Vagina (tissue), 2 donors: ENCODE measurements around the gene C9orf153. TPM values are rescaled to one million over a fixed set of nuclear protein-coding genes. Genes with fewer than 3 reads are reported as not detected.

ENCODE experiments used
- DNase-seq, 2 donors: peaks; one replicate each; pipeline ENCODE4 v3.0.0-alpha.2; 2017; ENCODE audit errors: extremely low spot score in 2 of 2
- H3K27ac ChIP-seq: fragments of 200-600 bp; sonication (generic); one replicate; pipeline ENCODE4 v1.5.1; 2019
- H3K27me3 ChIP-seq: fragments of 200-600 bp; sonication (generic); one replicate; pipeline ENCODE4 v1.5.1; 2019
- H3K36me3 ChIP-seq, 2 donors: fragments of 200-600 bp; sonication (generic); one replicate each; pipeline ENCODE4 v1.5.1; 2017 to 2019
- H3K4me1 ChIP-seq: fragments of 200-600 bp; sonication (generic); one replicate; pipeline ENCODE4 v1.5.1; 2019
- H3K4me3 ChIP-seq, 2 donors: fragments of 200-600 bp; sonication (generic); 1 replicate in 1 of 2; 2 replicates in 1 of 2; pipeline ENCODE4 v1.5.1; 2016 to 2019
- H3K9me3 ChIP-seq: fragments of 200-600 bp; sonication (generic); one replicate; pipeline ENCODE4 v1.5.1; 2019
- POLR2A ChIP-seq, 2 donors: fragments of 450-650 bp; IDR thresholded peaks; one replicate each; pipeline ENCODE4 v1.6.1; 2017; ENCODE audit warnings: antibody characterized with exemption in 2 of 2, mild to moderate bottlenecking in 2 of 2, moderate library complexity in 2 of 2
- POLR2AphosphoS5 ChIP-seq, 2 donors: sonication (generic); formaldehyde crosslinking; IDR thresholded peaks; one replicate each; pipeline ENCODE4 v1.9.0; 2017; ENCODE audit warnings: antibody characterized with exemption in 2 of 2, mild to moderate bottlenecking in 2 of 2, low read depth in 1 of 2; ENCODE audit not compliant: insufficient read depth in 1 of 2
- intact Hi-C: fragments of 100-400 bp; cut with DNase I; formaldehyde crosslinking; loops from one replicate; pipeline ENCODE4 v1.15.1; 2023
- total RNA-seq: library from RNA; depleted of rRNA; stranded (reverse); fragments of >200 nt; gene quantifications from one replicate; pipeline ENCODE4 v1.2.3, GENCODE V29; 2016
- TF ChIP-seq, protein P1 (sequence below), 3 experiments: fragments of 450-650 bp in 2 of 3; fragments of 200-600 bp in 1 of 3; sonication (generic) in 1 of 3; IDR thresholded peaks; one replicate each; pipeline ENCODE4 v1.5.1; 2017 to 2019; ENCODE audit warnings: antibody characterized with exemption in 3 of 3, mild to moderate bottlenecking in 2 of 3, moderate library complexity in 2 of 3

C9orf153 gene
- total RNA-seq, 1 donor from 2014 or later = not detected

DNA sequence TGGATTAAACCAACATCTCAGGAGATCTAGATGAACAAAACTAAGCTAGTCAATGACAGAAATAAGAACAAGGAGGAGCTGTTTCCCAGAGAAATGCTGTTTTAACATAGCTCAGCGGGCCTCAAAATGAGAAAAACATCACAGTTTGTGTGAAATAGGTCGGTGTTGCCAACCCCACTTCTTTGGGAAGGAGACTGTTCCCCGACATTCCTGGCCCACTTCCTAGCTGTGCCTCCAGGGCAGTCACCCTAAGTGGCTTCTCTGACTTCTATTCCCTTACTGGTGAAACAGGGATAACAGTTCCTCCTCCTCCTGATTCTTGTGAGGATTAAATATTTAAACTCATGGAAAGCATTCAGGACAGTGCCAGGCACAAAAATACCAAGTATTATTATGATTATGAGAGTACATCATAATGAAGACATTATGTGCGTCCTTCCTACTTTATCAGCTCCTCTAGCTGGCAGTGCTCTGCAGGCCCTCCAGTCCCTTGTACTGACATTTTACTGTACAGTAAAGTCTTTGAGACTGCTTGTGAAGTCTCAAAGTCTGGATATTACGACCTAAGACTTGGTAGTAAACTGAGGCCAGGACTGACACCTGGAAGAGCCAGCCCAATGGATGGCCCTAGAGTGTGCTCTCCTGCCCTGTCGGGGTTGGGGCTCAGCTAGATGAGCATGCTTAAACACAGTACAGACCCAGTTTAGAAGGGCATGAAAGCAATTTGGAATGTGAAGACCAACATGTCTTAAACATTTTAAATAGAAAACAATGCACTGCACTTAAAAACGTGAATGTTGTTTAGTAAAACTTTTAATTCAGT, 15.6 kb upstream of the C9orf153 start:
- peaks cover 0 to 32% of the 10 kb centered on the region in 2 donors for H3K36me3 ChIP-seq
- no peak overlapping the region for H3K4me3 ChIP-seq
- H3K9me3 ChIP-seq = no peaks in the 10 kb centered on the region
- intact Hi-C loops = no loop called here
- H3K4me1 ChIP-seq = peaks cover 50% of the 10 kb centered on the region
- DNase-seq = no peak
- no peaks in the 10 kb centered on the region for H3K27me3 ChIP-seq
- TF ChIP-seq POLR2AphosphoS5 (IDR thresholded peaks at IDR 0.05; ENCODE audit: insufficient read depth in 1 of 2, low read depth in 1 of 2) (no peak), POLR2A (IDR thresholded peaks at IDR 0.05) (no peak)
- TF ChIP-seq, protein P1, sequence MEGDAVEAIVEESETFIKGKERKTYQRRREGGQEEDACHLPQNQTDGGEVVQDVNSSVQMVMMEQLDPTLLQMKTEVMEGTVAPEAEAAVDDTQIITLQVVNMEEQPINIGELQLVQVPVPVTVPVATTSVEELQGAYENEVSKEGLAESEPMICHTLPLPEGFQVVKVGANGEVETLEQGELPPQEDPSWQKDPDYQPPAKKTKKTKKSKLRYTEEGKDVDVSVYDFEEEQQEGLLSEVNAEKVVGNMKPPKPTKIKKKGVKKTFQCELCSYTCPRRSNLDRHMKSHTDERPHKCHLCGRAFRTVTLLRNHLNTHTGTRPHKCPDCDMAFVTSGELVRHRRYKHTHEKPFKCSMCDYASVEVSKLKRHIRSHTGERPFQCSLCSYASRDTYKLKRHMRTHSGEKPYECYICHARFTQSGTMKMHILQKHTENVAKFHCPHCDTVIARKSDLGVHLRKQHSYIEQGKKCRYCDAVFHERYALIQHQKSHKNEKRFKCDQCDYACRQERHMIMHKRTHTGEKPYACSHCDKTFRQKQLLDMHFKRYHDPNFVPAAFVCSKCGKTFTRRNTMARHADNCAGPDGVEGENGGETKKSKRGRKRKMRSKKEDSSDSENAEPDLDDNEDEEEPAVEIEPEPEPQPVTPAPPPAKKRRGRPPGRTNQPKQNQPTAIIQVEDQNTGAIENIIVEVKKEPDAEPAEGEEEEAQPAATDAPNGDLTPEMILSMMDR (IDR thresholded peaks at IDR 0.05) = no peak
- no peak overlapping the region for H3K27ac ChIP-seq

DNA sequence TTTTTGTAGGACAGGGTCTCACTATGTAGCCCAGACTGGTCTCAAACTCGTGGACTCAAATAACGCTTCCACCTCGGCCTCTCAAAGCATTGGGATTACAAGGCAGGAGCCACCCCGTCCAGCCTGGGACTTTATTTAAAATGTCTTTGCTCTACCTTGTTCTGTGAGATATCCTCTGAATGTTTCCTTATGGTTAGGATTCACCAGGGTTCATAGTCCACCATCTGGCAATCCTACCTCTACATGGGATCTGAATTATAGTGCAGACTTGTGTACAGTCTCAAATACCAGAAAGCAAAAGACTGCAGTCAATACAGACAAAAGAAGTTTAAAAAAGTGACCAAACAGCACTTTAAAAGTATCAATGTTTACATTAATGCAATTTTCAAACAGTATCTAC, 12.8 kb upstream of the C9orf153 start:
- H3K27me3 ChIP-seq = no peaks in the 10 kb centered on the region
- DNase-seq = no peak
- no peak overlapping the region for H3K4me3 ChIP-seq
- peaks cover 24% of the 10 kb centered on the region for H3K4me1 ChIP-seq
- no peaks in the 10 kb centered on the region for H3K9me3 ChIP-seq
- no peak overlapping the region for H3K27ac ChIP-seq
- intact Hi-C loops = no loop called here
- TF ChIP-seq, protein P1 (IDR thresholded peaks at IDR 0.05) = no peak
- H3K36me3 ChIP-seq = peaks cover 0 to 32% of the 10 kb centered on the region in 2 donors

DNA sequence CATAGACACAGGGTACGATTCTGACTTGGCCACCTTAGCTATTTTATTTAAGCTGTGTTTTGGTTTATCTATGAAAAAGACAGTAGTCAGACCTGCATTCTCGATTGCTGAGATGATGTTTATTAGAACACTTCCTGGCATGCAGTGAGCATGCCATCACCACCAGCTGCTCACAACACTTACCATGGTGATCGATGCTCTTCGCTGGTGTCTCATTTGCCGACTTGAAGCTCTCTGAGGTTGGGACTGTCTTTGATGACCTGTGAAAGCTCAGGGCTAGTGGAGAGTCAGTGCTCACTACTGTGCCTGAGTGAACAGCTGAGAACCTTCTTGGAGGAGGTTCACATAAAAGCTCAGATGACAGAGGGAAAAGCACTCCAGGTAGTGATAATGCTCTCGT, 4.4 kb upstream of the C9orf153 start:
- TF ChIP-seq, protein P1 (IDR thresholded peaks at IDR 0.05) = no peak
- TF ChIP-seq POLR2AphosphoS5 (IDR thresholded peaks at IDR 0.05; ENCODE audit: insufficient read depth in 1 of 2, low read depth in 1 of 2) = no peak
- TF ChIP-seq POLR2A (IDR thresholded peaks at IDR 0.05) = no peak
- no peaks in the 10 kb centered on the region for H3K27me3 ChIP-seq
- no peak for DNase-seq
- no peak overlapping the region for H3K27ac ChIP-seq
- no peaks in the 10 kb centered on the region for H3K9me3 ChIP-seq
- intact Hi-C loops = no loop called here
- peaks cover 0 to 11% of the 10 kb centered on the region in 2 donors for H3K36me3 ChIP-seq
- no peaks in the 10 kb centered on the region for H3K4me1 ChIP-seq
- H3K4me3 ChIP-seq = no peak overlapping the region

DNA sequence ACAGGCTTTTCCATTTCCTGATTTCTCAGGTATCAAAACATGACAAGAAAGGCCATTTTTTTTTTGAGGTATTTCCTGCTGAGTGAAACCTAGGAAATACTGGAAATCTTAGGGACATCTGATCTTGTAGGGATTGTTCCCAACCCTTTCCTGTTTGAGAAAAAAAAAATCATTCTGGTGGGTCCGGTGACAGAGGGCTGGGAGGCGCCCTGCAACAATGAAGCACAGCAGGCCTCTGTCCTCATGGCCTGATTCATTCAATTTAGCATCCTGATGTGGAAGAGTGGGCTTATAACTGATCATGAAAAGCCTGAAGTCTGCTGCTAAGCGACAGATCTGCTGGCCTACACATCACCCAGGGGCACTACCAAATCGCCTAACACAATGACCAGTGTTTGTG, 3.0 kb upstream of the C9orf153 start:
- DNase-seq = no peak
- TF ChIP-seq POLR2AphosphoS5 (IDR thresholded peaks at IDR 0.05; ENCODE audit: insufficient read depth in 1 of 2, low read depth in 1 of 2) = peak in 1 of 2 donors; percentile 62
- TF ChIP-seq POLR2A (IDR thresholded peaks at IDR 0.05) = no peak
- TF ChIP-seq, protein P1 (IDR thresholded peaks at IDR 0.05) = no peak
- no peak overlapping the region for H3K27ac ChIP-seq
- H3K27me3 ChIP-seq = no peaks in the 10 kb centered on the region
- no peak overlapping the region for H3K4me3 ChIP-seq
- peaks cover 0 to 11% of the 10 kb centered on the region in 2 donors for H3K36me3 ChIP-seq
- intact Hi-C loops = no loop called here
- H3K4me1 ChIP-seq = no peaks in the 10 kb centered on the region
- H3K9me3 ChIP-seq = no peaks in the 10 kb centered on the region

DNA sequence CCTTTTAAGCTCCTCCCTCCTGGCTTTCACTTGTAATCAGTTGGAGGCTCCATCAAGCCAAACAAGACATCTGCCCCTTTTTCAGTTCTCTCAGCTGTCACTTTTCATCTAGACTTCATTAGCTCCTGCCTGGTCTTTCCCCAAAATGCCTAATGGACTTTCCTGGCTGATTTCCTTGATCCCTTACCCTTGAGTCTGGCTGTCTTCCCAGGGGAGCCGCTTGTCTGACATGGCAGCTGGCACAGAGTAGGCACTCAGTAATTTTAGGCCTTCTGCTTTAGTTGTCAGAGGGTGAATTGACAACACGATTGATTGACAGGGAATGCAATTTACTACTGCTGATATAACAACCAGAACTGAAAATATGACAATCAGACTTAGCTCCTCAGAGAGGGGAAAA, 2.1 kb downstream of the C9orf153 start:
- H3K36me3 ChIP-seq = no peaks in the 10 kb centered on the region
- no peaks in the 10 kb centered on the region for H3K9me3 ChIP-seq
- H3K4me3 ChIP-seq = no peak overlapping the region
- H3K27ac ChIP-seq = no peak overlapping the region
- TF ChIP-seq POLR2AphosphoS5 (IDR thresholded peaks at IDR 0.05; ENCODE audit: insufficient read depth in 1 of 2, low read depth in 1 of 2) (no peak), POLR2A (IDR thresholded peaks at IDR 0.05) (no peak)
- TF ChIP-seq, protein P1 (IDR thresholded peaks at IDR 0.05) = no peak
- no peaks in the 10 kb centered on the region for H3K27me3 ChIP-seq
- no peak for DNase-seq
- H3K4me1 ChIP-seq = no peaks in the 10 kb centered on the region
- intact Hi-C loops = no loop called here
